Smooth muscle cell (in vitro differentiated cells): ENCODE data around the gene MEST. TPM values are rescaled to one million over a fixed set of nuclear protein-coding genes. Genes with fewer than 3 reads are reported as not detected.
"Not testable (repeated sequence)": the region's sequence is repeated elsewhere in the genome, so short reads cannot be mapped to it uniquely, and the experiment has no call there.

ENCODE experiments used
- DNase-seq: peaks from one replicate; lab custom pipeline; 2025; ENCODE audit not compliant: unreplicated experiment; lab: John Stamatoyannopoulos, UW
- H2AFZ ChIP-seq: fragments of 200-600 bp; sonication (generic); 2 replicates; pipeline ENCODE4 v1.6.0; 2016; ENCODE audit warnings: antibody characterized with exemption, low read depth, mild to moderate bottlenecking
- H3F3A ChIP-seq: fragments of 200-600 bp; sonication (generic); 2 replicates; pipeline ENCODE4 v1.6.0; 2017; ENCODE audit warnings: antibody characterized with exemption, low read depth
- H3K27ac ChIP-seq: fragments of 200-600 bp; sonication (generic); 2 replicates; pipeline ENCODE4 v1.5.1; 2016; ENCODE audit warnings: low read depth, mild to moderate bottlenecking
- H3K27me3 ChIP-seq: fragments of 200-600 bp; sonication (generic); 2 replicates; pipeline ENCODE4 v1.6.1; 2016; ENCODE audit warnings: low read depth, mild to moderate bottlenecking
- H3K36me3 ChIP-seq: fragments of 200-600 bp; sonication (generic); 2 replicates; pipeline ENCODE4 v1.5.1; 2016; ENCODE audit warnings: low read depth
- H3K4me1 ChIP-seq: fragments of 200-600 bp; sonication (generic); 2 replicates; pipeline ENCODE4 v1.5.1; 2016; ENCODE audit warnings: low read depth
- H3K4me2 ChIP-seq: fragments of 200-600 bp; sonication (generic); 2 replicates; pipeline ENCODE4 v1.6.0; 2016; ENCODE audit warnings: mild to moderate bottlenecking
- H3K4me3 ChIP-seq: fragments of 200-600 bp; sonication (generic); 2 replicates; pipeline ENCODE4 v1.5.1; 2016; ENCODE audit warnings: mild to moderate bottlenecking
- H3K79me2 ChIP-seq: fragments of 200-600 bp; sonication (generic); 2 replicates; pipeline ENCODE4 v1.6.0; 2016; ENCODE audit warnings: low read depth, mild to moderate bottlenecking
- H3K9ac ChIP-seq: fragments of 200-600 bp; sonication (generic); 2 replicates; pipeline ENCODE4 v1.6.0; 2016; ENCODE audit warnings: low read depth
- H3K9me3 ChIP-seq: fragments of 200-600 bp; sonication (generic); replicated peaks from 2 replicates; pipeline ENCODE4 v1.5.1; 2016; ENCODE audit warnings: low read depth
- H4K20me1 ChIP-seq: fragments of 200-600 bp; sonication (generic); 2 replicates; pipeline ENCODE4 v1.6.0; 2016; ENCODE audit warnings: low read depth
- WGBS: methylation state at CpG from one replicate; pipeline ENCODE4 v1.1.7; 2016; ENCODE audit warnings: low lambda C conversion rate; 5-methylcytosine and 5-hydroxymethylcytosine counted together
- polyA plus RNA-seq: library from polyadenylated mRNA; unstranded; fragments of >200 nt; fragmentation: Nextera tagmentation; extraction: Ambion mirVana; gene quantifications from 2 replicates; pipeline ENCODE4 v1.2.1, GENCODE V29; 2016
- total RNA-seq: library from RNA; depleted of rRNA; stranded (reverse); fragments of >200 nt; gene quantifications from 2 replicates; pipeline ENCODE4 v1.2.3, GENCODE V29; 2014
- TF ChIP-seq, protein P1 (sequence below): fragments of 200-600 bp; sonication (generic); IDR thresholded peaks from 2 replicates; pipeline ENCODE4 v1.5.1; 2017; ENCODE audit warnings: borderline replicate concordance, mild to moderate bottlenecking, antibody characterized with exemption; ENCODE audit not compliant: insufficient read depth, poor library complexity, severe bottlenecking

Gene MEST
- total and polyA plus RNA-seq, 2 experiments from 2014 or later = 1,229 to 1,655 TPM

DNA sequence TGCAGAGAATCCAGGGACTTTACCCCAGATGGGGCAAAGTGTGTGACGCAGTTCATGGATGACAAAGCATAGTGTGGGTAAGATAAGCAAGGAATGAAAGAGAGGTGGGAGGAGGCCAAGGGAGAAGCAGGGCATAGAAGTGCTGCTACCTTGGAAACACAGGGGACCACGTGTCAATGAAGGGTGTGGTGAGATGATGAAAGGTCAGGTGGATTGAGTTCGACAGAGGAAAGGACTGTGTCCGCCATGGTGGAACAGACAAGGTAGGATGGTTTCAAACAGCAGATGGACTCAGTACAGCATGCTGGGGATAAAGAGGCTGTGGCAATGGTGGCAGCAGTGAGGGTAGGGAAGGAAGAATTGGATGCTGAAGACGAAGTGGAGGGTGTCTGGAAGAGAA lies 32.7 kb downstream of the MEST start:
- H4K20me1 ChIP-seq = peaks cover 12% of the 10 kb centered on the region
- H3K9ac ChIP-seq = no peak overlapping the region
- H3K36me3 ChIP-seq = no peaks in the 10 kb centered on the region
- no peak overlapping the region for H3K4me2 ChIP-seq
- H3K79me2 ChIP-seq = no peaks in the 10 kb centered on the region
- no peak overlapping the region for H2AFZ ChIP-seq
- H3K27me3 ChIP-seq = no peaks in the 10 kb centered on the region
- H3K27ac ChIP-seq = no peak overlapping the region
- DNase-seq = no peak
- TF ChIP-seq, protein P1, sequence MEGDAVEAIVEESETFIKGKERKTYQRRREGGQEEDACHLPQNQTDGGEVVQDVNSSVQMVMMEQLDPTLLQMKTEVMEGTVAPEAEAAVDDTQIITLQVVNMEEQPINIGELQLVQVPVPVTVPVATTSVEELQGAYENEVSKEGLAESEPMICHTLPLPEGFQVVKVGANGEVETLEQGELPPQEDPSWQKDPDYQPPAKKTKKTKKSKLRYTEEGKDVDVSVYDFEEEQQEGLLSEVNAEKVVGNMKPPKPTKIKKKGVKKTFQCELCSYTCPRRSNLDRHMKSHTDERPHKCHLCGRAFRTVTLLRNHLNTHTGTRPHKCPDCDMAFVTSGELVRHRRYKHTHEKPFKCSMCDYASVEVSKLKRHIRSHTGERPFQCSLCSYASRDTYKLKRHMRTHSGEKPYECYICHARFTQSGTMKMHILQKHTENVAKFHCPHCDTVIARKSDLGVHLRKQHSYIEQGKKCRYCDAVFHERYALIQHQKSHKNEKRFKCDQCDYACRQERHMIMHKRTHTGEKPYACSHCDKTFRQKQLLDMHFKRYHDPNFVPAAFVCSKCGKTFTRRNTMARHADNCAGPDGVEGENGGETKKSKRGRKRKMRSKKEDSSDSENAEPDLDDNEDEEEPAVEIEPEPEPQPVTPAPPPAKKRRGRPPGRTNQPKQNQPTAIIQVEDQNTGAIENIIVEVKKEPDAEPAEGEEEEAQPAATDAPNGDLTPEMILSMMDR = no peak
- WGBS = 96% methylated on average over 5 of the region's 5 CpGs
- no peaks in the 10 kb centered on the region for H3K9me3 ChIP-seq
- no peaks in the 10 kb centered on the region for H3F3A ChIP-seq
- no peak overlapping the region for H3K4me3 ChIP-seq
- no peaks in the 10 kb centered on the region for H3K4me1 ChIP-seq

DNA sequence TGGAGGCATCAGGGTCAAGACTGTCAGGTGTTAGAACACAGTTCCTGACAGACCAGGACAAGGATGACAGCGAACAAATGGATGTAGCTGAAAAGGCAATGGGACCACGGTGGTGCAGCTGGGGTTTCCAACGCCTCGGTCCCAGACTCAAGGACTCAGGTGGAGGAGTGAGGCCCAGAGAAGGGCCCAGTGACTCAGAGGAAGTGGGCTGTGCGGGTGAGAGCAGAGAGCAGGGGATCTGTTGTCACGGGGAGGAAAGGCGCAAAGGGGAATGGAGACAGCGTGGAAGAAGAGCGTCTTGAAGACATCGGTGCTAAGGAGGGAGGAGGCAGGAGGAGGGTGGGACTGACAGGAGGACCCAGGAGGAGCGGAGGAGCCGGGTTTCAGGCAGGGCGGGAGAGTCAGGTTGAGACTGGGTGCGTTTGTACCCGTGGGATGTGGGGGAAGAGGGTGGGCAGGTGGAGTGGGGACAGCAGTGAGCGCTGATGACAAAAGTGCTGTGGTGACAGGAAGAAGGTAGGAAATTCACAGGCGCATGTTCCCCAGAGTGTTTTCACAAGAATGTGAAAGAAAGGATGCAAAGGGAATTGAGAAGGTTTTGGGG lies 36.0 kb downstream of the MEST start:
- H3K4me1 ChIP-seq, H4K20me1 ChIP-seq, DNase-seq, H3F3A ChIP-seq, H3K9ac ChIP-seq, H2AFZ ChIP-seq, H3K79me2 ChIP-seq, H3K27ac ChIP-seq, H3K9me3 ChIP-seq, H3K4me2 ChIP-seq, H3K36me3 ChIP-seq, H3K4me3 ChIP-seq, H3K27me3 ChIP-seq: not testable (repeated sequence)
- 80% methylated on average over 16 of the region's 17 CpGs for WGBS

DNA sequence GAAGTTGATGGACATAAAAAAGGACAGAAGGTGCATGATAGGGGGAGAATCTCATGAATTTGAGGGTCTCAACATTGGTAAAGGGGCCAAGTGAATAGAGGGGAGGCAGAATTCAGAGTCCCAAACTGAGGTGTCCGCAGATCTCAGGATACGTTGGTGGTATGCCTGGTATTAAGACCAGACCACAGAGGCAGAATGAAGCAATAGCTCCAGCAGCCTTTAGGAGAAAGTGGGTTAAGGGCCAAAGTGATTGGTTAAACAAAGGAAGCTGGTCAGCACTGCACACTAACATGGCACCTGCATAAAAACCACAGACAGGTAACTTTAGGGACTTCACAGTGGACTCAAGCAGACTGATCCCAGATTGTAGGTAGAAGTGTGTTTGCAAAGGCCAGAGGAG lies 37.5 kb downstream of the MEST start:
- no peak overlapping the region for H3K4me3 ChIP-seq
- DNase-seq = no peak
- WGBS = 74% methylated on average over 2 of the region's 2 CpGs

DNA sequence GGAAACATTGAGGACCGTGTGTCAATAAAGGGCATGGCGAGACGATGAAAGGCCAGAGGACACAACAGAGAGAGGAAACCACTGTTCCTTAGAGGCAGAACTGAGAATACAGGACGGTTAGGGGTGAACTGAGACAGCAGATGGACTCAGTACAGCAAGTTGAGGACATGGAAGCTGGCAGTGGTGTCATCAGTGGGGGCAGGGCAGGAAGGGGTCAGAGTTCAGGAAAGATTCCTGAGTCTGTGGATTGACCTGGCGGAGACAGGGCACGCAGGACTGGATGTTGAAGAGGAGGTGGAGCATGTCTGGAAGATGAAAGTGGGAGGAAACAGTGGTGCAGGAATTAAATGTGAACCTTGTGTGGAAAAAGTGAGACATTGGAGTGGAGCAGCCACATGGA lies 46.0 kb downstream of the MEST start:
- not testable (repeated sequence) for H3K9ac ChIP-seq, H3K27ac ChIP-seq, DNase-seq, H3K4me1 ChIP-seq, H3F3A ChIP-seq, H3K4me2 ChIP-seq, H3K9me3 ChIP-seq, H3K4me3 ChIP-seq, H3K27me3 ChIP-seq, H2AFZ ChIP-seq, H3K79me2 ChIP-seq, H4K20me1 ChIP-seq, H3K36me3 ChIP-seq
- WGBS = 97% methylated on average over 6 of the region's 6 CpGs

More for the DNA sequence above, 37.5 kb downstream of the MEST start:
- no peaks in the 10 kb centered on the region for H4K20me1 ChIP-seq
- H3K9ac ChIP-seq = no peak overlapping the region
- H3K9me3 ChIP-seq = no peaks in the 10 kb centered on the region
- TF ChIP-seq, protein P1 = no peak
- H3K4me1 ChIP-seq = no peaks in the 10 kb centered on the region
- H3K4me2 ChIP-seq = no peak overlapping the region
- no peak overlapping the region for H3K27ac ChIP-seq
- H2AFZ ChIP-seq = no peak overlapping the region
- no peaks in the 10 kb centered on the region for H3K36me3 ChIP-seq
- no peaks in the 10 kb centered on the region for H3F3A ChIP-seq
- H3K27me3 ChIP-seq = no peaks in the 10 kb centered on the region
- H3K79me2 ChIP-seq = no peaks in the 10 kb centered on the region

DNA sequence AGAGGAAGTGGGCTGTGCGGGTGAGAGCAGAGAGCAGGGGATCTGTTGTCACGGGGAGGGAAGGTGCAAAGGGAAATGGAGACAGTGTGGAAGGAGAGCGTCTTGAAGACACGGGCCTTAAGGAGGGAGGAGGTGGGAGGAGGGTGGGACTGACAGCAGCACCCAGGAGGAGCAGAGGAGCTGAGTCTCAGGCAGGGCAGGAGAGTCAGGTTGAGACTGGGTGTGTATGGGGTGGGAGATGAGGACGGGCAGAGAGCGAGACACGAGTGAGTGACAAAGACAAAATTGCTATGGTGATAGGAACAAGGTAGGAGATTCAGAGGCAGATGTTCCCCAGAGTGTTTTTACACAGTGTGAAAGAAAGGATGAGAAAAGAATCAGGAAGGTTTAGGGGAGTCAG lies 49.4 kb downstream of the MEST start:
- not testable (repeated sequence) for H3K9me3 ChIP-seq, H3K36me3 ChIP-seq, H3F3A ChIP-seq, DNase-seq, H3K4me1 ChIP-seq, H3K4me3 ChIP-seq, H3K27me3 ChIP-seq, H2AFZ ChIP-seq, H3K79me2 ChIP-seq, H3K4me2 ChIP-seq, H4K20me1 ChIP-seq, H3K27ac ChIP-seq, H3K9ac ChIP-seq
- WGBS = 93% methylated on average over 7 of the region's 7 CpGs

DNA sequence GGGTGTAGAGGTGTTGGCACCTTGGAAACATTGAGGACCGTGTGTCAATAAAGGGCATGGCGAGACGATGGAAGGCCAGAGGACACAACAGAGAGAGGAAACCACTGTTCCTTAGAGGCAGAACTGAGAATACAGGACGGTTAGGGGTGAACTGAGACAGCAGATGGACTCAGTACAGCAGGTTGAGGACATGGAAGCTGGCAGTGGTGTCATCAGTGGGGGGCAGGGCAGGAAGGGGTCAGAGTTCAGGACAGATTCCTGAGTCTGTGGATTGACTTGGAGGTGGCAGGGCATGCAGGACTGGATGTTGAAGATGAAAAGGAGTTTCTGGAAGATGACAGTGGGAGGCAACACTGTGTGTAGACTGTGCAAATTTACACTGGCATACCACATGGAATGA lies 50.4 kb downstream of the MEST start:
- H2AFZ ChIP-seq, H3K4me1 ChIP-seq, H3K9me3 ChIP-seq, DNase-seq, H3K27me3 ChIP-seq, H4K20me1 ChIP-seq, H3K27ac ChIP-seq, H3K4me3 ChIP-seq, H3K79me2 ChIP-seq, H3K9ac ChIP-seq, H3K36me3 ChIP-seq, H3K4me2 ChIP-seq, H3F3A ChIP-seq: not testable (repeated sequence)
- 98% methylated on average over 3 of the region's 4 CpGs for WGBS
